HG02642 (cell line): ENCODE results near the gene SOWAHB.
"Not testable (repeated sequence)": the region's sequence is repeated elsewhere in the genome, so short reads cannot be mapped to it uniquely, and the experiment has no call there.

Experiments
- ATAC-seq: cut with Tn5 transposase; IDR thresholded peaks from one replicate; pipeline ENCODE4 v1.9.1; 2021; ENCODE audit warnings: mild to moderate bottlenecking; ENCODE audit not compliant: unreplicated experiment, poor library complexity

The SOWAHB gene

GRCh38 chr4:76896614-76897535 lies 1.1 kb downstream of the SOWAHB start:
- ATAC-seq: peak; percentile 35

GRCh38 chr4:76896048-76896447 lies 1.9 kb downstream of the SOWAHB start:
- ATAC-seq: no peak

GRCh38 chr4:76895619-76896018 lies 2.3 kb downstream of the SOWAHB start:
- no peak for ATAC-seq

- ATAC-seq: no peak
These were observed 3.2 kb downstream of the SOWAHB start for GRCh38 chr4:76894537-76895255.

GRCh38 chr4:76892601-76893000 lies 5.3 kb downstream of the SOWAHB start:
- ATAC-seq: no peak

GRCh38 chr4:76892001-76892400 lies 5.9 kb downstream of the SOWAHB start:
- no peak for ATAC-seq

- ATAC-seq: no peak
These were observed 11.0 kb downstream of the SOWAHB start for GRCh38 chr4:76886848-76887441.

GRCh38 chr4:76886214-76886613 lies 11.7 kb downstream of the SOWAHB start:
- ATAC-seq: no peak

- no peak for ATAC-seq
These were observed 14.8 kb downstream of the SOWAHB start for GRCh38 chr4:76883147-76883546.

- ATAC-seq: no peak
These were observed 15.3 kb downstream of the SOWAHB start for GRCh38 chr4:76882630-76883029.

- ATAC-seq: no peak
These were observed 16.6 kb downstream of the SOWAHB start for GRCh38 chr4:76881375-76881774.

GRCh38 chr4:76879731-76880364 lies 18.1 kb downstream of the SOWAHB start:
- no peak for ATAC-seq

- ATAC-seq: not testable (repeated sequence)
These were observed 19.2 kb downstream of the SOWAHB start for GRCh38 chr4:76878641-76879165.

- no peak for ATAC-seq
These were observed 23.8 kb downstream of the SOWAHB start for GRCh38 chr4:76874176-76874575.

- no peak for ATAC-seq
These were observed 24.4 kb downstream of the SOWAHB start for GRCh38 chr4:76873495-76873894.

GRCh38 chr4:76872556-76872955 lies 25.4 kb downstream of the SOWAHB start:
- ATAC-seq: no peak

- not testable (repeated sequence) for ATAC-seq
These were observed 29.2 kb downstream of the SOWAHB start for GRCh38 chr4:76868780-76869179.

GRCh38 chr4:76867880-76868655 lies 29.9 kb downstream of the SOWAHB start:
- no peak for ATAC-seq

GRCh38 chr4:76867377-76867776 lies 30.6 kb downstream of the SOWAHB start:
- ATAC-seq: no peak

GRCh38 chr4:76866641-76867040 lies 31.3 kb downstream of the SOWAHB start:
- no peak for ATAC-seq
